ENCODE measurements around the gene KRTAP10-10.

GRCh38 chr21:44640761-44641160 is 3.6 kb downstream of the KRTAP10-10 start:
- TF ChIP-seq YY1 (IDR thresholded peaks at IDR 0.05; ENCODE audit: insufficient read depth, insufficient read length) (no peak), ZNF274 (IDR thresholded peaks at IDR 0.05; ENCODE audit: low read depth, low read length) (no peak)

Measured in NT2/D1 (cell line).